Activated naive CD4-positive, alpha-beta T cell treated with anti-CD3 and anti-CD28 coated beads, Interleukin-2, amount 10 ng/mL, durations not matched to agents 7 days and 5 days (primary cell): ENCODE measurements around the gene ABAT.

Experiments
- CTCF ChIA-PET: fragments of 350-600 bp; sonication (Branson Sonifier 250); formaldehyde crosslinking; loops from one replicate; lab custom pipeline; 2021; ENCODE audit warnings: antibody characterized with exemption; lab: Charles Lee
- DNase-seq: peaks from one replicate; pipeline ENCODE4 v3.0.0-alpha.2; 2020
- H3K27ac Mint-ChIP-seq: one replicate; pipeline ENCODE4 v1.8.0; 2021; ENCODE audit warnings: mild to moderate bottlenecking, moderate library complexity, mixed read lengths
- H3K27me3 Mint-ChIP-seq: one replicate; pipeline ENCODE4 v1.8.0; 2021; ENCODE audit warnings: mild to moderate bottlenecking, mixed read lengths
- H3K36me3 Mint-ChIP-seq: one replicate; pipeline ENCODE4 v1.8.0; 2021; ENCODE audit warnings: mixed read lengths
- H3K4me1 Mint-ChIP-seq: one replicate; pipeline ENCODE4 v1.8.0; 2021; ENCODE audit warnings: mixed read lengths
- H3K4me3 Mint-ChIP-seq: one replicate; pipeline ENCODE4 v1.8.0; 2021; ENCODE audit warnings: mild to moderate bottlenecking, moderate library complexity, mixed read lengths
- H3K9me3 Mint-ChIP-seq: one replicate; pipeline ENCODE4 v1.8.0; 2021; ENCODE audit warnings: mixed read lengths

ABAT gene

DNA sequence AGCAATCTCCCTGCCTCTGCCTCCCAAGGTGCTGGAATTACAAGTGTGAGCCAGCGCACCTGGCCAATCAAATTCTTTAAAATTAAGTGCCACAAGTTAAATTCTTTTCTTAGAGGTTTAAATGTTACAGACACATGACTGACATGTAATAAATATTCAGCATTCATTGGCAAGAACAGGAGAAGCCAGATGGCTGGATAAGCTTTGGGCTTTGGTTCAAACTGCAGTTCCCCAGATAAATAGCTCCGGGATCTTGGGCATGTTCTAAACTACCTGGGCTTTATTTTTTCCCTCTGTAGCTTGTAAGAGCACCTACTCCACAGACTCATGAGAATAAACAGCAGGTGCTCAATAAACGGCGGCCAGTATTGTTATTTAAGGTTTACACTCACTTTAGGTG lies 34.1 kb downstream of the ABAT start:
- Mint-ChIP-seq H3K4me1 (no peaks in the 10 kb centered on the region), H3K4me3 (no peak overlapping the region), H3K27ac (no peak overlapping the region), H3K27me3 (no peaks in the 10 kb centered on the region), H3K9me3 (peaks cover 2% of the 10 kb centered on the region), H3K36me3 (no peaks in the 10 kb centered on the region)
- CTCF ChIA-PET = no interaction called here
- no peak for DNase-seq

DNA sequence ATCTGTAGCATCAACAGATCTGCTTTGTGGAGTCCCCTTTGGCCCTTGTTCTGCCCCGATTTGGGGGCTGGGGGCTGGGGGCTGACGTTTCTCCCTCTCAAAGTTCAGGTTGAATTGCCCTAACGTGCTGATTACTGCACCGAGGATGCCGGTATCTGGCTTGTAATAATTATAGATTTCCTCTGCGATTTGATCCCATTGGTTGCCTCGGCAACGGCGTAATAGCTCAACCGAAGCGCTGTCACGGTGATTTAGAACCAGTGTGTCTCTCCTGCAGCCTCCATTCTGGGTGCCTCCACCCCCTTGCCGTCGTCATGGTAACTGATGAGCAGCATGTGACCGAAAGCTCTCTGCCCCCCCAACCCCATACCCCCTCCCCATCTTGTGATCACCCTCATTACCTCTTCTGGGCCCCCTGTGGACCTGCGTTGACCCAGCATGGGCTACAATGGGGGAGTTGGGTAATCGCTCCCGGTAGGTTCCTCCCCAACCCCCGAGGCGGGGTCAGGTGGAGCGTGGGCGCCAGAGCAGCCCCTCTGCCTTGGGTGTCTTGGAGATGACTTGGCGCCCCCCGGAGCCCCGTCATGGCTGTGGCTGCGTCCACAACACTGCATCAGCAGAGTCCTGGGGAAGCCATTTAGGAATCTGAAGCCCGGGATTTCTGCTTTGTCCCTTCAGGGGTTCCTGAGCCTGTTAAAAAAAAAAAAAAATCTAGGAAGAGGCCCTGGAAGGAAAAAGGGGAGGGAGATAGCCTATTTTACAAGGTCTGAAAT lies 38.4 kb downstream of the ABAT start:
- CTCF ChIA-PET = interaction anchor here (0.7 kb wide), 1 partner anchor 489 kb away, joined by 3 read pairs; no protein-coding TSS in a partner anchor
- no peak for DNase-seq
- H3K4me3 Mint-ChIP-seq = no peak overlapping the region
- H3K9me3 Mint-ChIP-seq = peaks cover 7% of the 10 kb centered on the region
- H3K4me1 Mint-ChIP-seq = no peaks in the 10 kb centered on the region
- H3K27ac Mint-ChIP-seq = no peak overlapping the region
- no peaks in the 10 kb centered on the region for H3K27me3 Mint-ChIP-seq
- H3K36me3 Mint-ChIP-seq = no peaks in the 10 kb centered on the region

- CTCF ChIA-PET = interaction anchor here (0.7 kb wide), 1 partner anchor 488 kb away, joined by 3 read pairs; no protein-coding TSS in a partner anchor
- H3K4me1 Mint-ChIP-seq = no peaks in the 10 kb centered on the region
- no peaks in the 10 kb centered on the region for H3K36me3 Mint-ChIP-seq
- H3K27ac Mint-ChIP-seq = no peak overlapping the region
- H3K27me3 Mint-ChIP-seq = no peaks in the 10 kb centered on the region
- no peak overlapping the region for H3K4me3 Mint-ChIP-seq
- no peak for DNase-seq
- peaks cover 7% of the 10 kb centered on the region for H3K9me3 Mint-ChIP-seq
Measured at GRCh38 chr16:8713635-8714172, 39.3 kb downstream of the ABAT start.

DNA sequence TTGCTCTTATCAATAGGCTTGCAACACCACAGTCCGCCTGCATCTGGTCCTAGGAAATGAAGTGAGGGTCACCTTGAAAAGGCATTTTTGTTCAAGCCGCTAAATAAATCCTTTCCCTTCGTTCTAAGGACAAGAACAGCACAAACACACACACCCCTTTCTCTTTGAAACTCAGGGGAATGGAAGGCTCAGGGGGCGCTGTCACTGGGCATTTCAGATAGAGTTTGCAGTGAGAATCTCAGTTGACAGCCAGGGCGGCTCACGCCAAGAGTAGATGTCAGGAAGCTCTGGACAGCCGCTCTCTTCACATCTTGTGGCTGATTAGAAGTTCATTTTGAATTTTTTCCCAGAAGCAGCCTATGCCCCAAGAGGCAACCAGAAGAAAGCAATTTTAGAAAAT lies 39.8 kb downstream of the ABAT start:
- Mint-ChIP-seq H3K4me1 (no peaks in the 10 kb centered on the region), H3K27me3 (no peaks in the 10 kb centered on the region), H3K9me3 (peaks cover 7% of the 10 kb centered on the region), H3K4me3 (no peak overlapping the region), H3K27ac (no peak overlapping the region), H3K36me3 (no peaks in the 10 kb centered on the region)
- CTCF ChIA-PET = no interaction called here
- no peak for DNase-seq

DNA sequence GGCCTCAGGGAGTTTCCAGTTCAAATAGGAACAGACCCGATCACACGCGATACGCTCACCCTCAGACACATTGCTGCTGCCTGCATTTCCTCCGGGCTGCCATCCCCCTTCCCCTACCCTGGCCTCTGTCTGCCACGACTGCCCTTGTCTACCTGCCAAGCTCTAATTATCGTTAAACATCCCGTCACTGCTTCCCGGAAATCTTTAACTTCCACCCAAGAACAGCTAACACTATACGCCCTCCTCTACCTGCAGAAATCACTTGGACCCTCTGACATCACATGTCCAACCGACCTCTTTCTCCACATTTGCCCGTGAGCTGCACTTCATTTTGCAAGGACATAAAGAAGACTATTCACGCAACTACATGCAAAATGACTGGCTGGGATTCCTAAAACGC lies 40.4 kb downstream of the ABAT start:
- Mint-ChIP-seq H3K4me1 (no peaks in the 10 kb centered on the region), H3K4me3 (no peak overlapping the region), H3K27me3 (no peaks in the 10 kb centered on the region), H3K36me3 (no peaks in the 10 kb centered on the region), H3K27ac (no peak overlapping the region), H3K9me3 (peaks cover 7% of the 10 kb centered on the region)
- DNase-seq = no peak
- CTCF ChIA-PET = no interaction called here

DNA sequence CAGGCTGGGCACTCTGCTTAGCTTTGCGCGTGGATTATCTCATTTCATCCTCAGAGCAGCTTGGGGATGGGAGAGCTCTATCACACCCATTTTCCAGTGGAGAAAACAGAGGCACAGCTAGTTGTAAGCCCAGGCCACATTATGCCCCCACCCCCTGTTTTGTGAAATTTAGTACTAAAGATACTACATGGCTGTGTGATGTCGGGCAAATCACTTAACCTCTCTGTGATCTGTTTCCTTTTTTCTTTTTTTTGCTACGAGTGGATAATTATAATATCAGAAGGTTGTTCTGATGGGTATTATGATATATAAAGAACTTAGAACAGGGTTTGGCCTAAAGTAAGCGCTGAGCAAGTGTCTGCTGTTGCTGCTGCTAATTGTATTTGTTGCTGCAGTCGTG lies 41.6 kb downstream of the ABAT start:
- CTCF ChIA-PET = no interaction called here
- no peaks in the 10 kb centered on the region for H3K36me3 Mint-ChIP-seq
- no peaks in the 10 kb centered on the region for H3K4me1 Mint-ChIP-seq
- H3K4me3 Mint-ChIP-seq = no peak overlapping the region
- DNase-seq = no peak
- H3K27ac Mint-ChIP-seq = no peak overlapping the region
- H3K9me3 Mint-ChIP-seq = peaks cover 7% of the 10 kb centered on the region
- no peaks in the 10 kb centered on the region for H3K27me3 Mint-ChIP-seq

DNA sequence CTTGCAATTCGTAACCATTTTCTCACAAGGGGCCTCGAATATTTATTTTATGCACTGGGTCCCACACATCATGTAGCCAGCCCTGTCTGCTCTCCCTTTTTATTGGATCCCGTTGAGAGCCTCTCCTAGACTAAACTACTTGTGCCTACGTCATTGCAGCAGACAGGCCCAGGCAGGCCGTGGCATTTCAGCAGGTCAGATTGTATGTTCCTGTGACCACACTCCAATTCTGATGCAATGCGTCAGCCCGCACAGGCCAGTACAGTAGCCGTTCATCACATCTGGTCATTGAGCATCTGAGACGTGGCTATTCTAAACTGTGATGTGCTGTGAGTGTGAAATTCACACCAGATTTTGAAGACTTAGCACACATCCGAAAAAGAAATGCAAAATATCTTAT lies 42.2 kb downstream of the ABAT start:
- H3K36me3 Mint-ChIP-seq = no peaks in the 10 kb centered on the region
- H3K27me3 Mint-ChIP-seq = no peaks in the 10 kb centered on the region
- H3K27ac Mint-ChIP-seq = no peak overlapping the region
- DNase-seq = no peak
- H3K9me3 Mint-ChIP-seq = peaks cover 5% of the 10 kb centered on the region
- CTCF ChIA-PET = interaction anchor here (1.8 kb wide), 1 partner anchor 293 kb away, joined by 3 read pairs; no protein-coding TSS in a partner anchor
- H3K4me3 Mint-ChIP-seq = no peak overlapping the region
- no peaks in the 10 kb centered on the region for H3K4me1 Mint-ChIP-seq

GRCh38 chr16:8717469-8717868 lies 43.1 kb downstream of the ABAT start:
- Mint-ChIP-seq H3K4me1 (no peaks in the 10 kb centered on the region), H3K36me3 (no peaks in the 10 kb centered on the region), H3K27ac (no peak overlapping the region), H3K9me3 (peaks cover 5% of the 10 kb centered on the region), H3K27me3 (no peaks in the 10 kb centered on the region), H3K4me3 (no peak overlapping the region)
- CTCF ChIA-PET = interaction anchor here (1.8 kb wide), 1 partner anchor 292 kb away, joined by 3 read pairs; no protein-coding TSS in a partner anchor
- no peak for DNase-seq

DNA sequence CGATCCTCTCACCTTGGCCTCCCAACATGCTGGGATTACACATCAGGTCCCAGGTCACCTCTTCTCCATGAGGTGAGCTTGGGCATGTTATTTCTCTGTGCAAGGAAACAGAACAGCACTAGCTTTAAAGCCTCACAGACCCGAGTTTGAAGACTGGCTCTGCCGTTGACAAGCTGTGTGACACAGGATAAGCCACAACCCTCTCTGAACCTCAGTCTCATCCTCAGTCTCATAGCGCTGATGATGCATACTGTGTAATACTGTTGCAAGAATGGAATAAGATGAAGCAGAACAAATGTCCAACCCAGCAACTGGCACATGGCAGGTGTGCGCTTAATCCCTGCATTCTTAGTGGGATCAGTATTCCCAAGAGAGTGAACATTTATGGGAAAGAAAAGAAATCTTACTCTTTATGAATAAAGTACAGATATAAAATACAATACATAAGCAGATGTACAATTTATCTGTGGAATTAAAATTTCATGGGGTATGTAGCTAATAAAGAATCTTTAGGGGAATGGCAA lies 43.5 kb downstream of the ABAT start:
- H3K9me3 Mint-ChIP-seq = peaks cover 5% of the 10 kb centered on the region
- no peaks in the 10 kb centered on the region for H3K4me1 Mint-ChIP-seq
- H3K4me3 Mint-ChIP-seq = no peak overlapping the region
- no peak for DNase-seq
- CTCF ChIA-PET = interaction anchor here (1.8 kb wide), 1 partner anchor 291 kb away, joined by 3 read pairs; no protein-coding TSS in a partner anchor
- H3K27me3 Mint-ChIP-seq = no peaks in the 10 kb centered on the region
- no peaks in the 10 kb centered on the region for H3K36me3 Mint-ChIP-seq
- no peak overlapping the region for H3K27ac Mint-ChIP-seq

GRCh38 chr16:8718851-8719680 lies 44.6 kb downstream of the ABAT start:
- DNase-seq = no peak
- CTCF ChIA-PET = no interaction called here
- Mint-ChIP-seq H3K9me3 (peaks cover 5% of the 10 kb centered on the region), H3K4me3 (no peak overlapping the region), H3K27ac (no peak overlapping the region), H3K4me1 (no peaks in the 10 kb centered on the region), H3K36me3 (no peaks in the 10 kb centered on the region), H3K27me3 (no peaks in the 10 kb centered on the region)

DNA sequence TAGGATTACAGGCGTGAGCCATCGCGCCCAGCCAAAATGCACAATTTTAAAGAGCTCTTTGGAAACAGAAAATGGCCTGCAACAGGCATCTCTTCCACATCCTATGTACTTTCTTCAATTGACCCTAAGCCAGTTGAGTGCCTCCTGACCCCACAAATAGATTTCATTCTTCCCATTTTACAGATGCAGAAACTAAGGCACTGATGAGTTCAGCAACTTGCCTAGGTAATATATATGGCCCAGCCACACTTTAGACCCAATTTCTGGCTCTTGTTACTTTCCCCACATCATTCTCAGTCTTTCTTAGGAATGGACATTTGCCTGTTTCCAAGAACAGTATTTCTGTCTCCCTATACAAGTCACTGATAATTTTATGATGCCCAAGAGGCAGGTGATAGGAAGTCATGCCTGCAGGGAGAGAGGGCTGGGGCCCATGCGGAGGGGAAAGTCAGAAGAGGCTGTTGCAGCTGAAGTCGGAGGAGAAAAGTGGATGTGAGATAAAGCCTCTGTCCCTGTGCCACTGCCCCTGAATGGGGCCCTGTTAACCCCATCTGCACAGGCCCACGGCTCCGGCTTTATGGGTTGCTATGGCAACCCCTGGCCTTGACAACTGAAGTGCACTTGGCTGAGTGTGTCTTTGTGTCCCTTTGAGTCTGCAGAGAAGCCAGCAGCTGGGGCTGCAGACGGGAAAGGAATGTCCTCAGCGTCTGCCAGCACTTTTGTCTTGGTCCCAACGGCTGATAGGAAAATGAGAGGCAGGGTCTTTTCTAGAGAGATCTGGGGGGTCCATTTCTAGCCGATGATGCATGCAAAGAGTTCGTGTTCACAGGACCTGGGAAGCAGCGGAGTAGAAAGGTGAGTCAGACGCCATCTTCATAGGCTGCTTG lies 45.9 kb downstream of the ABAT start:
- Mint-ChIP-seq H3K9me3 (peaks cover 5% of the 10 kb centered on the region), H3K27me3 (no peaks in the 10 kb centered on the region), H3K36me3 (no peaks in the 10 kb centered on the region), H3K4me1 (no peaks in the 10 kb centered on the region), H3K27ac (no peak overlapping the region), H3K4me3 (no peak overlapping the region)
- CTCF ChIA-PET = no interaction called here
- no peak for DNase-seq

GRCh38 chr16:8720967-8721308 lies 46.5 kb downstream of the ABAT start:
- Mint-ChIP-seq H3K4me3 (no peak overlapping the region), H3K27me3 (no peaks in the 10 kb centered on the region), H3K36me3 (no peaks in the 10 kb centered on the region), H3K27ac (no peak overlapping the region), H3K9me3 (peaks cover 5% of the 10 kb centered on the region), H3K4me1 (no peaks in the 10 kb centered on the region)
- no peak for DNase-seq
- CTCF ChIA-PET = no interaction called here

GRCh38 chr16:8721336-8722024 lies 47.1 kb downstream of the ABAT start:
- Mint-ChIP-seq H3K36me3 (no peaks in the 10 kb centered on the region), H3K9me3 (peaks cover 5% of the 10 kb centered on the region), H3K4me3 (no peak overlapping the region), H3K4me1 (no peaks in the 10 kb centered on the region), H3K27ac (no peak overlapping the region), H3K27me3 (no peaks in the 10 kb centered on the region)
- CTCF ChIA-PET = no interaction called here
- no peak for DNase-seq
